ENCODE measurements around the gene GCNT2.

The GCNT2 gene

DNA sequence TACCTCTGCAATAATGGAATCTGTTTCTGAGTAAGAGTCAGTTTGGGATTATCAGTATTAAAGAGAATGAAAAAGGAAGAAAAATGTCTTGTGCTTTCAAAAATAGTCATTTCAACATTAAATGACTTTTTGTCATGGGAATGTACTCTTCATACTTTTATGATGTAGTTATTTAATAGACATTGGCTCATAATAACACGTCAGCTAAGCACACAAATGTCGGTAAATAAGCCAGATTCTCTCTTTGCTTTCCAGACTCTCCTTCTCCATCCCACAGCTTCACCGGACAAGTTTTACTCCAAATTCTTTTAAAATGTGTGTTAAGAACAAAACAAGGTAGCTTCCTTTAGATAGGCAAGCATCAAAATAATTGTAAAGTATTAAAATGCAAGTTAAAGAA, 97.3 kb downstream of the GCNT2 start:
- ATAC-seq (ENCODE audit: insufficient read depth, low read depth) = no peak
- Histone ChIP-seq H3K27ac (ENCODE audit: low read length) (no peak overlapping the region), H3K79me2 (ENCODE audit: insufficient read depth, low read length) (no peaks in the 10 kb centered on the region), H3K4me3 (ENCODE audit: low read depth in 1 of 2, low read length in 2 of 2) (no peak overlapping the region), H4K20me1 (ENCODE audit: insufficient read depth, low read length) (no peaks in the 10 kb centered on the region), H3K4me1 (ENCODE audit: insufficient read depth, low read length) (peaks cover 20% of the 10 kb centered on the region), H3K27me3 (ENCODE audit: insufficient read depth, low read length, poor library complexity) (no peaks in the 10 kb centered on the region), H3K9ac (ENCODE audit: low read depth, low read length) (no peak overlapping the region), H2AFZ (ENCODE audit: low read depth, low read length) (no peak overlapping the region), H3K4me2 (ENCODE audit: insufficient read depth, low read length) (no peak overlapping the region), H3K36me3 (ENCODE audit: insufficient read depth, low read length) (no peaks in the 10 kb centered on the region), H3K9me3 (ENCODE audit: insufficient read depth, low read length, severe bottlenecking) (no peaks in the 10 kb centered on the region)
- TF ChIP-seq, protein P1, sequence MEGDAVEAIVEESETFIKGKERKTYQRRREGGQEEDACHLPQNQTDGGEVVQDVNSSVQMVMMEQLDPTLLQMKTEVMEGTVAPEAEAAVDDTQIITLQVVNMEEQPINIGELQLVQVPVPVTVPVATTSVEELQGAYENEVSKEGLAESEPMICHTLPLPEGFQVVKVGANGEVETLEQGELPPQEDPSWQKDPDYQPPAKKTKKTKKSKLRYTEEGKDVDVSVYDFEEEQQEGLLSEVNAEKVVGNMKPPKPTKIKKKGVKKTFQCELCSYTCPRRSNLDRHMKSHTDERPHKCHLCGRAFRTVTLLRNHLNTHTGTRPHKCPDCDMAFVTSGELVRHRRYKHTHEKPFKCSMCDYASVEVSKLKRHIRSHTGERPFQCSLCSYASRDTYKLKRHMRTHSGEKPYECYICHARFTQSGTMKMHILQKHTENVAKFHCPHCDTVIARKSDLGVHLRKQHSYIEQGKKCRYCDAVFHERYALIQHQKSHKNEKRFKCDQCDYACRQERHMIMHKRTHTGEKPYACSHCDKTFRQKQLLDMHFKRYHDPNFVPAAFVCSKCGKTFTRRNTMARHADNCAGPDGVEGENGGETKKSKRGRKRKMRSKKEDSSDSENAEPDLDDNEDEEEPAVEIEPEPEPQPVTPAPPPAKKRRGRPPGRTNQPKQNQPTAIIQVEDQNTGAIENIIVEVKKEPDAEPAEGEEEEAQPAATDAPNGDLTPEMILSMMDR (IDR thresholded peaks at IDR 0.05; ENCODE audit: borderline replicate concordance, extremely low read depth, low read length, poor library complexity, severe bottlenecking) = no peak
- no peak for TF ChIP-seq EZH2 (IDR thresholded peaks at IDR 0.05; ENCODE audit: borderline replicate concordance, low read depth, low read length, severe bottlenecking)
- no peak for DNase-seq

DNA sequence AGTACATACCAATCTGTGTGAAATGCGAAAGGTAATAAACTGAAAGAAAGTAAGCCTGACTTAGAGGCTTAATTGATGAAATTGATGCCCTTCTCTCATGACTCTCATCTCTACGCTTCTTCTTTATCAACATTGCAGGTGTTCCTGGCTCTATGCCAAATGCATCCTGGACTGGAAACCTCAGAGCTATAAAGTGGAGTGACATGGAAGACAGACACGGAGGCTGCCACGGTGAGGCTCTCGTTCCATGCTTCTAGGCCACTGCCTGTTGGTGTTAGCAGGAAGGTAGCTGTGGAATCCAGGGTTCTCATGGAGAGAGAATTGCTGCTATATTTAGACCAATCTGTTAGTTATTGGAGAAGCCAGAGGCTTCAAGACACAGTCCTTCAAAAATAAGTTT, 100.1 kb downstream of the GCNT2 start:
- Histone ChIP-seq H3K27ac (ENCODE audit: low read length) (no peak overlapping the region), H3K27me3 (ENCODE audit: insufficient read depth, low read length, poor library complexity) (no peaks in the 10 kb centered on the region), H3K9me3 (ENCODE audit: insufficient read depth, low read length, severe bottlenecking) (peaks cover 4% of the 10 kb centered on the region), H3K9ac (ENCODE audit: low read depth, low read length) (no peak overlapping the region), H3K79me2 (ENCODE audit: insufficient read depth, low read length) (no peaks in the 10 kb centered on the region), H2AFZ (ENCODE audit: low read depth, low read length) (no peak overlapping the region), H3K36me3 (ENCODE audit: insufficient read depth, low read length) (peaks cover 3% of the 10 kb centered on the region; the same call in 1 of the 2 replicates), H3K4me1 (ENCODE audit: insufficient read depth, low read length) (peaks cover 4% of the 10 kb centered on the region), H4K20me1 (ENCODE audit: insufficient read depth, low read length) (no peaks in the 10 kb centered on the region), H3K4me2 (ENCODE audit: insufficient read depth, low read length) (no peak overlapping the region), H3K4me3 (ENCODE audit: low read depth in 1 of 2, low read length in 2 of 2) (no peak overlapping the region)
- no peak for DNase-seq
- no peak for ATAC-seq (ENCODE audit: insufficient read depth, low read depth)
- TF ChIP-seq, protein P1 (IDR thresholded peaks at IDR 0.05; ENCODE audit: borderline replicate concordance, extremely low read depth, low read length, poor library complexity, severe bottlenecking) = no peak
- TF ChIP-seq EZH2 (IDR thresholded peaks at IDR 0.05; ENCODE audit: borderline replicate concordance, low read depth, low read length, severe bottlenecking) = no peak

DNA sequence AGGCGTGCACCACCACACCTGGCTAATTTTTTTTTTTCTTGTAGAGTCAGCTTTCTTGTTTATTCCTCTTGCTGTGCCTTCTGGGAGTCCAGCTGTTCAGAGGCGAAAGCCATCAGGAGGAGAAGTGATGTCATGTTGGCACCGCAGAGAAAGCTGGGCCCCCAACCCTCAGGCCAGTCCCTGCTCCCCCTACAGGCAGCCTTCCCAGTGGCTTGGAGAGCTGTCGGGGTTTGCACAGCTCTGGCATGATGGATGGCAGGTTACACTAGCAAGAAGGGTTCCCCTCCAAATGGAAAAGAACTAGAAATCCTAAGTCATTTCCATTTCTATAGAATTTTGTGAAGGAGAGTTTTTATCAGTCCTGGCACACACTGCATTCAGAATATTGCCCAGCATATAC, 100.7 kb downstream of the GCNT2 start:
- no peaks in the 10 kb centered on the region for H3K79me2 ChIP-seq (ENCODE audit: insufficient read depth, low read length)
- no peak overlapping the region for H3K27ac ChIP-seq (ENCODE audit: low read length)
- TF ChIP-seq EZH2 (IDR thresholded peaks at IDR 0.05; ENCODE audit: borderline replicate concordance, low read depth, low read length, severe bottlenecking) = no peak
- TF ChIP-seq, protein P1 (IDR thresholded peaks at IDR 0.05; ENCODE audit: borderline replicate concordance, extremely low read depth, low read length, poor library complexity, severe bottlenecking) = no peak
- H4K20me1 ChIP-seq (ENCODE audit: insufficient read depth, low read length) = no peaks in the 10 kb centered on the region
- no peaks in the 10 kb centered on the region for H3K27me3 ChIP-seq (ENCODE audit: insufficient read depth, low read length, poor library complexity)
- H3K4me2 ChIP-seq (ENCODE audit: insufficient read depth, low read length) = no peak overlapping the region
- no peaks in the 10 kb centered on the region for H3K4me1 ChIP-seq (ENCODE audit: insufficient read depth, low read length)
- peaks cover 4% of the 10 kb centered on the region for H3K9me3 ChIP-seq (ENCODE audit: insufficient read depth, low read length, severe bottlenecking)
- H2AFZ ChIP-seq (ENCODE audit: low read depth, low read length) = no peak overlapping the region
- H3K9ac ChIP-seq (ENCODE audit: low read depth, low read length) = no peak overlapping the region
- no peak overlapping the region for H3K4me3 ChIP-seq (ENCODE audit: low read depth in 1 of 2, low read length in 2 of 2)
- peaks cover 3% of the 10 kb centered on the region; the same call in 1 of the 2 replicates for H3K36me3 ChIP-seq (ENCODE audit: insufficient read depth, low read length)
- DNase-seq (no peak), ATAC-seq (ENCODE audit: insufficient read depth, low read depth) (no peak)

DNA sequence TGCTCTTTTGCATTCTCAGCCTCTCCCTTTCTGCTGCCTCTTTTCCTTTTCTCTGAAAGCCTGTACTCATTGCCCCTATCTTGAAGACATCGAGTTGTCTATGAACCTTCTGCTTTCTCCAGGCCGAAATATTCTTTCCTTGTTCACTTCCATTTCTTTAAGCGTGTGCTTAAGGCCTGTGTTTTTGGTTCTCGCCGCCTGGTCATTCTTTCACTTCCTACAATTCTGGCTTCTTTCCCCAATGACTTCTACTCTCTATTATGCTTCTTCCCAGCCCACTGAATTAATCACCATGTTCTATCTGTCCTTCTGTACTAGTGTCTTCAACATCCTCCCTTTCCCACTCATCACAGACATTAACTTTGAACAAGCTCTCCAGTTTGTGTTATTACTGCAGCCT, 103.7 kb downstream of the GCNT2 start:
- H3K4me1 ChIP-seq (ENCODE audit: insufficient read depth, low read length) = no peaks in the 10 kb centered on the region
- H3K36me3 ChIP-seq (ENCODE audit: insufficient read depth, low read length) = peaks cover 3% of the 10 kb centered on the region; the same call in 1 of the 2 replicates
- no peaks in the 10 kb centered on the region for H4K20me1 ChIP-seq (ENCODE audit: insufficient read depth, low read length)
- ATAC-seq (ENCODE audit: insufficient read depth, low read depth) = no peak
- TF ChIP-seq, protein P1 (IDR thresholded peaks at IDR 0.05; ENCODE audit: borderline replicate concordance, extremely low read depth, low read length, poor library complexity, severe bottlenecking) = no peak
- TF ChIP-seq EZH2 (IDR thresholded peaks at IDR 0.05; ENCODE audit: borderline replicate concordance, low read depth, low read length, severe bottlenecking) = no peak
- no peak for DNase-seq
- peaks cover 4% of the 10 kb centered on the region for H3K9me3 ChIP-seq (ENCODE audit: insufficient read depth, low read length, severe bottlenecking)
- no peak overlapping the region for H2AFZ ChIP-seq (ENCODE audit: low read depth, low read length)
- no peaks in the 10 kb centered on the region for H3K79me2 ChIP-seq (ENCODE audit: insufficient read depth, low read length)
- no peaks in the 10 kb centered on the region for H3K27me3 ChIP-seq (ENCODE audit: insufficient read depth, low read length, poor library complexity)
- no peak overlapping the region for H3K27ac ChIP-seq (ENCODE audit: low read length)
- no peak overlapping the region for H3K9ac ChIP-seq (ENCODE audit: low read depth, low read length)
- H3K4me2 ChIP-seq (ENCODE audit: insufficient read depth, low read length) = no peak overlapping the region
- no peak overlapping the region for H3K4me3 ChIP-seq (ENCODE audit: low read depth in 1 of 2, low read length in 2 of 2)

All from DND-41 (cell line).